HG03432 (cell line): ENCODE results near the gene TAF1C.
A peak's percentile ranks its signal among the peaks of the same experiment; 100 is the strongest.
"Not testable (repeated sequence)": the region's sequence is repeated elsewhere in the genome, so short reads cannot be mapped to it uniquely, and the experiment has no call there.

ENCODE experiments used
- ATAC-seq: cut with Tn5 transposase; IDR thresholded peaks from one replicate; pipeline ENCODE4 v1.9.1; 2021; ENCODE audit warnings: mild to moderate bottlenecking, moderate library complexity; ENCODE audit not compliant: unreplicated experiment

The TAF1C gene

GRCh38 chr16:84209989-84210388 is 23.1 kb upstream of the TAF1C start:
- no peak for ATAC-seq

GRCh38 chr16:84207879-84208278 is 21.0 kb upstream of the TAF1C start:
- no peak for ATAC-seq

GRCh38 chr16:84207251-84207650 is 20.4 kb upstream of the TAF1C start:
- ATAC-seq, result no peak

GRCh38 chr16:84205976-84206691 is 19.3 kb upstream of the TAF1C start:
- ATAC-seq, result no peak

GRCh38 chr16:84205123-84205522 is 18.3 kb upstream of the TAF1C start:
- ATAC-seq, result not testable (repeated sequence)

DNA sequence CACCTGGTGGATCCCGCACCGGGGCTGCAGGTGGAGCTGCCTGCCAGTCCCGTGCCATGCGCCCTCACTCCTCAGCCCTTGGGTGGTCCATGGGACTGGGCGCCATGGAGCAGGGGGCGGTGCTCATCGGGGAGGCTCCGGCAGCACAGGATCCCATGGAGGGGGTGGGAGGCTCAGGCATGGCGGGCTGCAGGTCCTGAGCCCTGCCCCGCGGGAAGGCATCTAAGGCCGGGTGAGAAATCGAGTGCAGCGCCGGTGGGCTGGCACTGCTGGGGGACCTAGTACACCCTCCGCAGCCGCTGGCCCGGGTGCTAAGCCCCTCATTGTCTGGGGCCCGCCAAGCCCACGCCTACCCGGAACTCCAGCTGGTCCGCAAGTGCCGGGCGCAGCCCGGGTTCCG is 17.7 kb upstream of the TAF1C start:
- ATAC-seq, result not testable (repeated sequence)

GRCh38 chr16:84199861-84200260 is 13.0 kb upstream of the TAF1C start:
- ATAC-seq, result no peak

- no peak for ATAC-seq
Observed at GRCh38 chr16:84199097-84199496, 12.2 kb upstream of the TAF1C start.

DNA sequence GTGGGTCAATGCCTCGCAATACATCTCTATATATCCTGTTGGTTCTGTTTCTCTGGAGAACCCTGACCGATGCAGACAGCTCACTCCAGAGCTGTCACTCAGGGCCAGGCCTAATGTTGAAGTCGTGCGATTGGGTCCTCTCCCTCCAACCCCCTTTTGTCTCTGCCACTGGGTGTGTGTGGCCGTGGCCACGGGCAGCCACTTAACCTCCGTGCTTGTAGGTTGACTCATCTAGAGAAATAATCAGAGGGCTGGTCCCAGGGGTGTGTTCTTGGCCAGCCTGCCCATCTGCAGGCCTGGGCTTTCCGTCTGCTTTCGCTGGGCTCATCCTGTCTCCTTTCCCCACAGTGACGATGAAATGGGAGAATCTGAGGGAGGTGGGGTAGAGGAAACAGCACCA is 11.5 kb upstream of the TAF1C start:
- ATAC-seq, result no peak

DNA sequence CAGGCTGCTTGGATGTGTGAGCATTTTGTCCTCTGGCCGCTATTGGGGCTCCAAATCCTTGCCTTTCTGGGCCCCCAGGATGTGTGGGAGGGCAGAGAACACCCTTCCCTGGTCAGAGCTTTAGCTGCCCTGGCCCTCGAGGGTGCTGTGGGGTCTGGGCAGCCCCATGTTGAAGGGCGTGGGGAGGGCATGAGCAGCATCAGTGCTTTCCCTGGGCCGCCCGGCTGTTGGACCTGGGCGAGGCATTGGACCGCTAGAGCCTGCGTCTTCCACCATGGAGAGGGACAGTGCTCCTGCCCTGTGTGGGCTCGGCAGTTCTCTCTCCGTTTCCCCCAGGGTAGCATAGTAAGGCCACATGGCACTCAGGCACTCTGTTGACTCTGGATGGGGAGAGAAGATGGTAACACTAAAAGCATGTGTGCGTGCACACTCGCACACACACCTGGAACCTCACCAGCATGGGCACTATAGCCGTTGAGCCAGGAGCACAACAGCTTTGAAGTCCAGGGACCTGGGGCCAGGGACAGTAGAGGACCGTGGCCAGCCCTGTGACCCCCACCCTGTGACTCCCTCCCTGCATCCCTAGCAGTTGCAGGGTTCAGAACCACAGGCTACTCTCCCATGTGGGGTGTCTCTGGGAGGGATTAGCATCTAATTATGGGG is 10.7 kb upstream of the TAF1C start:
- ATAC-seq, result no peak

GRCh38 chr16:84196727-84197394 is 10.0 kb upstream of the TAF1C start:
- no peak for ATAC-seq

- no peak for ATAC-seq
Observed at GRCh38 chr16:84196101-84196500, 9.2 kb upstream of the TAF1C start.

GRCh38 chr16:84195201-84196093 is 8.6 kb upstream of the TAF1C start:
- ATAC-seq, result no peak

GRCh38 chr16:84194470-84195200 is 7.8 kb upstream of the TAF1C start:
- ATAC-seq, result peak; percentile 63

DNA sequence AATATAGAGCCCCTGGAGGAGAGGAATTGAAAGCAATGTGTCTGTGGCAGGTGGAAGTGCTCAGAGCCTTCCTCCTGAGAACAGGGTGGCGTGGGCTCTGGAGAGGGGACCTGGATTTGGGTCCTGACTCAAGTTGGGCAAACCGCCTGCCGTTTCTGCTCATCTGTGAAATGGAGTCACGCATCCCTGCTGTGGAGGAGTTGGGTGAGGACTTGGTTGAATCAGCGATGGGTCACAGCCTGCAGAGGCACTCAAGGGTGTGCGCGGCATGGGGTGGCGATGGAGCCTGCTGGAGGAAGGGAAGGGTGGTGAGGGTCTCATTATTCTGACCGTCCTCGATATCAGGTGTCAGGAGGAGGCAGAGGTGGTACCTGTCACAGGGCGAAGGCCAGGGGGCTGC is 7.2 kb upstream of the TAF1C start:
- ATAC-seq, result no peak

DNA sequence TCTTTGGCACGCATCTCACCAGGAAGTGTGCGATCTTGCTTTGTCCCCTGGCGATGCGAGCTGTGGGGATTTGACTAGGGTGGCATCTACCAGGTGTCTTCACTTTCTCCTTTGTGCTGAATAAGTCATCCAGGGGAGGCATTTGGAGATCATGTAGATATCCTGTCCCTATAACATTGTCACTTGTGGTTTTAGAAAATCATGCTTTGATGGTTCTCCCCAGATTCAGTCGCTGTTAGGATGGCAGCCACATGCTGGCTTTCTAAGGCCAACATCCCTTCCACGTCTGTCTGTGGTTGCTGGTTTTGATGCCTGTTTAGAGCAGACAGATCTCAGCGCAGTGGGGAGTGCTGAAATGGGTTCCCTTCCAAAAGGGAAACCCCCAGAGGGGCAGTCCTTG is 6.6 kb upstream of the TAF1C start:
- no peak for ATAC-seq

DNA sequence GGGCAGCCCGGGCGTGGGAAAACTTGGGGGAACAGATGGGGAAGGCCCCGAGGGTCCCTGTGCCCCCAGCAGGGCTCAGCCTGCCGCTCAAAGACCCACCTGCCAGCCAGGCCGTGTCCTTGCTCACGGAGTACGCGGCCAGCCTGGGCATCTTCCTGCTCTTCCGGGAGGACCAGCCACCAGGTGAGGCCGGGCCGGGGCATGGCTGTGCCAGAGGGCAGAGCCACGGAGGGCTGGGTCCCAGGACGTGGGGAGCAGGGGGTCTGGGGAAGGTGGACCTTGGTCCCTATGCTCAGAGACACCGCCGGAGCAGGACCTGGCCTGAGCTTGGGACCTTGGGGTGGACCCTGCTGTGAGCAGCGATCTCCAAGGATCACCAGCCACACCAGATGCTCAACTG is 4.6 kb upstream of the TAF1C start:
- no peak for ATAC-seq

GRCh38 chr16:84190731-84191388 is 4.0 kb upstream of the TAF1C start, which contains the start of gene ADAD2:
Gene ADAD2, plus strand, starts transcription at chr16:84191157. Its CDS starts 74 bp downstream, at chr16:84191231.
- no peak for ATAC-seq

GRCh38 chr16:84184775-84185174 is 2.1 kb downstream of the TAF1C start:
- no peak for ATAC-seq
